Activated CD4-positive, alpha-beta T cell treated with anti-CD3 and anti-CD28 coated beads, Interleukin-2, amount 50 U/mL, for 48 hours (primary cell): ENCODE results near the gene ZNF547.

Experiments used
- DNase-seq, 2 experiments: peaks; one replicate each; pipeline ENCODE4 v3.0.0-alpha.2; 2020

The ZNF547 gene

DNA sequence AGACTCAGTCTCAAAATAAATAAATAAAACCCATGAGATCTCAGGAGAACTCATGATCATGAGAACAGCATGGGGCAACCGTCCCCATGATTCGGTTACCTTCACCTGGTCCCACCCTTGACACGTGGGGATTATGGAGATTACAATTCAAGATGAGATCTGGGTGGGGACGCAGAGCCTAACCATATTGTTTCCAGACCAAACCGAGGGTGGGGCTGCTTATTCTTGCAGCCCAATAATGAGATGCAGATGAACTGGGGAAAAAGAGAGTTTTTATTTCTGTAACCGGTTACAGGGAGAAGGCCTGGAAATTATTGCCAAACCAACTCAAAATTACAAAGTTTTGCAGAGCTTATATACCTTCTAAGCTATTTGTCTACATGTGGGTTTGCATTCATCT, 12.8 kb downstream of the ZNF547 start:
- DNase-seq, result no peak

DNA sequence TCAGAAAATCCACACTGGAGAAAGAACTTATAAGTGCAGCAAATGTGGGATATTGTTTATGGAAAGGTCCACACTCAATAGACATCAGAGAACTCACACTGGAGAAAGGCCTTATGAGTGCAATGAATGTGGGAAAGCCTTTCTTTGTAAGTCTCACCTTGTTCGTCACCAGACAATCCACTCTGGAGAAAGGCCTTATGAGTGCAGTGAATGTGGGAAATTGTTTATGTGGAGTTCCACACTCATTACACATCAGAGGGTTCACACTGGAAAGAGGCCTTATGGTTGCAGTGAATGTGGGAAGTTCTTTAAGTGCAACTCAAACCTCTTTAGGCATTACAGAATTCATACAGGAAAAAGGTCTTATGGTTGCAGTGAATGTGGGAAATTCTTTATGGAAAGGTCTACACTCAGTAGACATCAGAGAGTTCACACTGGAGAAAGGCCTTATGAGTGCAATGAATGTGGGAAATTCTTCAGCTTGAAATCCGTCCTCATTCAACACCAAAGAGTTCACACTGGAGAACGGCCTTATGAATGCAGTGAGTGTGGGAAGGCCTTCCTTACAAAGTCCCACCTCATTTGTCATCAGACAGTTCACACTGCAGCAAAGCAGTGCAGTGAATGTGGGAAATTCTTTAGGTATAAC, 14.3 kb downstream of the ZNF547 start:
- DNase-seq, result no peak

DNA sequence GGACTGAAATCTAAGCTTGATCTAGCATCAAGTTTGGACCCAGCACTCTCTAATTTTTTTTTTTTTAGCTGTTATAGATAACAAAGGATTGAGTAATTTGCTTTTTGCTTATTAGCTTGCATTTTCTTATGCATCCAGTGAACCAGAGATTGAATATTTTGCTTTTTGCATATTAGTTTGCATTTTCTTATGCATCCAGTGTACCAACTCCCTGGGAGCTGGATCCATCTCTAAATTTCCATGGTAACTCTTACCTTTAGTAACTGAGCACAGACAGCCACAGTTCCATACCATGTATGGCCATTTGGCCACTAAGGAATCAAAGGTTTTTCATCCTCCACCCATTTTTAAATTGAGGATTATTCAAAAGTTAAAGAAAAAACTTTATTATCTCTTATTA, 17.6 kb downstream of the ZNF547 start:
- DNase-seq, result no peak

DNA sequence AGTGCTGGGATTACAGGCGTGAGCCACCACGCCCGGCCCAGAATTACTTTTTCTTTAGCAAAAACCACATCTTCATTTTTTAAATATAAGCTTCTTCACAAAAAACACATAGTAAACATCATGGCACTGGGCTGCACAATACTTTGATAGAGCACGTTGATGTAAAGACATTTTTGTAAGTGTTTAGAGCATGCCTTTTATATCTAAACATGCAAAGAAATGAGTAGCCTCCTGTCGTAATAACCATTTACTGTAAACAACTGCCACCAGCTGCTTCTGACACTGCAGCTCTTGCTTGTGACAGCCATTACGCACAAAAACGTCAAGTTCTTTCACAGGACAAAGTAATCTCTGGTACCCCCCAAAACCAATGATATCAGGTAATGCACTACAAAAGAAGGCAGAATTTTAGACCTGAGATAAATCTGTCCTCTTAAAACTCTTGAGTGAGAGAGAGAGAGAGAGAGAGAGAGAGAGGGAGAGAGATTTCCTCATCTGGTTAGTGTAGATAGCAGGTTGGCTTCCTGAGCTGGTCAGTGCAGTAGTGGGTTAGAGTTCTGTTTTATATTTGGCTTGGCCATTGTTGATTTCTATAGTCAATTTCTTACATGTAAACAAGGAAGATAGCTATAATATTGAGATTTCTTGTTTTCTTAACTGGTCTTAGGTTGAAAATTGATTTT, 19.6 kb downstream of the ZNF547 start:
- no peak for DNase-seq

DNA sequence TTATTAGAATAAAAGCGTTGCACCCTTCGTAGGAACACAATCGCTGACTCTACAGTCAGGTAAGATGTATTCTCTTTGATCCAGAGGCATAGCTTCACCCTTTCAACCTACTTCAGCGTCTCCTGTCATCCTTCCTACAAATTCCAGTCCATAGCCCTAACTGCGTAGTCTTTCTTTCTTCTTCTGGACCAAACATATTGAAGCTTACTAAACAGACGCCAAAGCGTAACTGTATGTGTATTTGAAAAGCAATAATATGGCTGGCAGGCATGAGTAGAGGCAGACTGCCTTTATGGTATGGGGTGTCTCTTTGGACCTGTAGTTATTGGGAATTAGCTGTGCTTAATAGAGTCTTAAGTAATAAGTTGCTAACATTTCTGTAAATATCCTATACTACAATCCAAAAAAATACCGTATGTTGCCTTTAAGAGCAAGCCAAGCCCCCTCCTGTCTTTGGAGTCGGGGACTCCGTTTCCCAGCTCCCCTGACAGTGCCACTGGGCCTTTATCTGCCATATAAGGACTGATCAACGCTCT, 25.9 kb downstream of the ZNF547 start:
- no peak for DNase-seq

DNA sequence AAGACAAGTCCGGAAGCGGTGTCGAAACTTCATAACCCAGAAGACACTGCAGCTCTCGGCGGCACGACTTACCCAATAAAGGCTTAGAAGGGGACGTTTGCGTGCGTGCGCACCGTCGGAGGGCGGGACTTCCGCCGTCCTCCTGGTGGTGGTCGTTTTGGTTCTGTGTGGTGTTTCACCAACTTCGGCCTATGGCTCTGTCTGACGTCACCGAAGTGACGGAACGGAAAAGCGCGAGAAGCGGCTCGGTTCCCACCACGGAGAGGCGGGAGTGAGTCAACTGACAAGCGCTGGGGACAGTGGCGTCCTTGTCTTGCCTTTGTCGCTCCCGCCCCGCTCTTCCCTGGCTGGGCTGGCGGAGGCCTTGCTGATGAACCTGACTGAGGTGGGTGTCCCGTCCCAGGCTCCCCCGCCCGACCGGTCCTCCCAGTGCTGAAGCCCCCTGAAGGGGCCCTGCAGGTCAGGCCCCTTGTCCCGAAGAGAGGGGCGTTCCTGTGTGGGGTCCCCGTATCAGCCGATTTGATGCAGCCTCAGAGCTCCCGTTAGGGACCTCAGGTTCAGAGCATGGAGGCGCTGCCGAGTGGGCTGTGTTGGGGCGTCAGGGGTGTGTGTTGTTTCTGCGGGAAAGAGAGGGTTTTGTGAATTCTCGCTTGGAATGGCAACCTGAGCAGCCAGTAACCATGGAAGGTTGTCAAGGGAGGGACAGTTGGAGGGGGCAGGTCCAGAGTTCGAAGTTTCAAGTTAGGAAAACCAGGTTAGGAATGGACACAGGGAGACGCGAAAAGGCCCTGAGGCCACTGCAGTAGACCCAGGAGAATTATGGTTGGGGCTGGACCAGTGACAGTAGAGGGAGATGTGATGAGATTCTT, 26.6 kb downstream of the ZNF547 start, which contains the start of gene ZNF548:
Gene ZNF548, plus strand, starts transcription at position 125 of the 869 bp plus-strand sequence. Its CDS starts 246 bp downstream, at position 371.
- DNase-seq, result peak; percentile 95 to 96

DNA sequence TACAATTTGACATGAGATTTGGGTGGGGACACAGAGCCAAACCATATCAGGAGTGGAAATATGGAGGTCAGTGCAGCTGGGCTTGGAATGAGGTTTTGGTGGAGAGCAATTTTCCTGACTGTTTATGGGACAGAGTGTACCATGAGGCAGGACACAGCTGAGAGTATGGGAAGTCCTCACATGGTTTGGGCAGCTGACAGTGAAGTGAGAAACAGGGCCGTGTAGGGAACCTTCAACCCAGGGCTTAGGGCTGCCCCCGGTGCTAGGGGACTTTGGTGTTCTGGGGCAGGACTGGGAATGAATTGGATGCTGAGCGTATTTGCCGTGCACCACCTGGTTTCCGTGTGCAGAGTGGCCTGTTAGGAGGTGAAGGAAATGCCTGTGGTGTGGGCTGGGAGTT, 32.4 kb downstream of the ZNF547 start:
- no peak for DNase-seq

DNA sequence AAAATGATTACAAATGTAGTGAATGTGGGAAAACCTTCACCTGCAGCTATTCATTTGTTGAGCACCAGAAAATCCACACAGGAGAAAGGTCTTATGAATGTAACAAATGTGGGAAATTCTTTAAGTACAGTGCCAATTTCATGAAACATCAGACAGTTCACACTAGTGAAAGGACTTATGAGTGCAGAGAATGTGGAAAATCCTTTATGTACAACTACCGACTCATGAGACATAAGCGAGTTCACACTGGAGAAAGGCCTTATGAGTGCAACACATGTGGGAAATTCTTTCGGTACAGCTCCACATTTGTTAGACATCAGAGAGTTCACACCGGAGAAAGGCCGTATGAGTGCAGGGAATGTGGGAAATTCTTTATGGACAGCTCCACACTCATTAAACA, 35.5 kb downstream of the ZNF547 start:
- no peak for DNase-seq

- no peak for DNase-seq
Observed at GRCh38 chr19:57403737-57404563, 40.6 kb downstream of the ZNF547 start.

DNA sequence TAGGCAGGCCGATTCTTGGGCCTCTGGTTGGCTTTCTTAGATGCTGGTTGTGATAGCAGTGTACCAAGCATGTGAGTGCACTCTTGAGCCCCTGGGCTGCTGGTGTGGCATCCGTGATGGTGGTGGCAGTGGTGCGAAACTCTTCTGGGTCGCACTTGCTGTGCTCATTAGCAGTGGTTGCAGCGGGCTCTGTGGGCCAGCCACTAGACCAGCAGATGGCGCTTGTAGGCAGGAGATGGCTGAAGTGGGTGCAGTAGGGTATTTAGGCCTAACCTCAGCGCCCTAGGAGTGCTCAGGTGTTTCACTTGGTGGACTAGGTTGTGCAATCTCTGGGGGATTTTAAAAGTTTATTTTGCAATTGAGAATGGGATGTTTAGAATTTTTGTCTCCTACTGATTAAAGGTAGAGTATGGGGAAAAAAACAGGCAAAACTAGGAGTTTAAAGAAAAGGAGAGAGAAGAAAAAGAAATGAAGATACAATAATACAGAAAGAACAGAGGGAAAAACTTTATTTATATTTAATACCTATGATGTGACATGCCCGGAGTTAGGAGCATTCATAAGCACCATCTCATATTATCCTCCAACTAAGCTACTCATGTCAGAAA, 43.3 kb downstream of the ZNF547 start:
- DNase-seq, result peak; percentile 70 to 76

GRCh38 chr19:57410877-57411671, 47.7 kb downstream of the ZNF547 start, which contains the start of gene ZNF17:
Gene ZNF17 (plus strand): TSS chr19:57411161. CDS start chr19:57413616, 2,455 bp downstream.
- DNase-seq, result peak; percentile 90 to 93

- no peak for DNase-seq
Observed at GRCh38 chr19:57419439-57419838, 56.1 kb downstream of the ZNF547 start.

DNA sequence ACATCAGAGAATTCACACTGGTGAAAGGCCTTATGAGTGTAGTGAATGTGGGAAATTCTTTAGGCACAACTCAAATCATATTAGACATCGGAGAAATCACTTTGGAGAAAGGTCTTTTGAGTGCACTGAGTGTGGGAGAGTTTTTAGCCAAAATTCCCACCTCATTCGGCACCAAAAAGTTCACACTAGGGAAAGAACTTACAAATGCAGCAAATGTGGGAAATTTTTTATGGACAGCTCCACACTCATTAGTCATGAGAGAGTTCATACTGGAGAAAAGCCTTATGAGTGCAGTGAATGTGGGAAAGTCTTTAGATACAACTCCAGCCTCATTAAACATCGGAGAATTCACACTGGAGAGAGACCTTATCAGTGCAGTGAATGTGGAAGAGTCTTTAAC, 57.7 kb downstream of the ZNF547 start:
- no peak for DNase-seq
